HEK293 (cell line): ENCODE measurements around the gene ADRA1B.

Experiments
- CTCF ChIA-PET: fragments of 350-600 bp; formaldehyde crosslinking; extraction: SDS; loops from one replicate; lab custom pipeline; 2021; ENCODE audit warnings: antibody characterized with exemption; lab: Yijun Ruan, JAX
- POLR2A ChIA-PET: fragments of 300-600 bp; formaldehyde crosslinking; extraction: SDS; loops from one replicate; lab custom pipeline; 2020; ENCODE audit warnings: antibody characterized with exemption, inconsistent platforms; lab: Yijun Ruan, JAX
- H3K27ac ChIP-seq: fragments of 200-500 bp; sonication (Bioruptor generic); 2 replicates; pipeline ENCODE4 v1.5.1; 2014; ENCODE audit warnings: low read depth, low read length, control low read depth, inconsistent platforms; ENCODE audit errors: extremely low read depth
- H3K36me3 ChIP-seq, 2 experiments: fragments of 200-500 bp in 1 of 2; sonication (Bioruptor generic) in 1 of 2; 1 replicate in 1 of 2; 2 replicates in 1 of 2; pipeline ENCODE4 v1.5.1; 2014 to 2017; ENCODE audit warnings: inconsistent platforms in 2 of 2, low read length in 2 of 2; ENCODE audit not compliant: control insufficient read depth in 2 of 2, insufficient read depth in 1 of 2
- H3K4me1 ChIP-seq: fragments of 200-500 bp; sonication (Bioruptor generic); 2 replicates; pipeline ENCODE4 v1.5.1; 2014; ENCODE audit warnings: mild to moderate bottlenecking, low read length, inconsistent platforms; ENCODE audit not compliant: control insufficient read depth, insufficient read depth
- H3K4me3 ChIP-seq: 2 replicates; pipeline ENCODE4 v1.5.1; 2011; ENCODE audit warnings: low read depth, mild to moderate bottlenecking, control low read depth, low read length, moderate library complexity
- H3K9me3 ChIP-seq: fragments of 200-500 bp; sonication (Bioruptor generic); 2 replicates; pipeline ENCODE4 v1.5.1; 2014; ENCODE audit warnings: low read depth, low read length, inconsistent platforms; ENCODE audit not compliant: control insufficient read depth, insufficient read depth
- GLIS1 ChIP-seq: fragments of 450-650 bp; formaldehyde crosslinking; IDR thresholded peaks from 2 replicates; pipeline ENCODE4 v1.5.1; 2016; ENCODE audit warnings: missing biosample characterization, missing genetic modification characterization
- KLF16 ChIP-seq: fragments of 450-650 bp; formaldehyde crosslinking; IDR thresholded peaks from 2 replicates; pipeline ENCODE4 v1.5.1; 2017; ENCODE audit warnings: missing biosample characterization, missing genetic modification characterization
- KLF7 ChIP-seq: fragments of 450-650 bp; formaldehyde crosslinking; IDR thresholded peaks from 2 replicates; pipeline ENCODE4 v1.5.1; 2016; ENCODE audit warnings: missing biosample characterization, missing genetic modification characterization, borderline replicate concordance
- KLF8 ChIP-seq: fragments of 450-650 bp; formaldehyde crosslinking; IDR thresholded peaks from 2 replicates; pipeline ENCODE4 v1.5.1; 2016; ENCODE audit warnings: missing biosample characterization, missing genetic modification characterization
- OSR2 ChIP-seq: fragments of 450-650 bp; formaldehyde crosslinking; IDR thresholded peaks from 2 replicates; pipeline ENCODE4 v1.5.1; 2016; ENCODE audit warnings: missing biosample characterization, missing genetic modification characterization
- ZBTB20 ChIP-seq: fragments of 450-650 bp; formaldehyde crosslinking; IDR thresholded peaks from 2 replicates; pipeline ENCODE4 v1.5.1; 2016; ENCODE audit warnings: missing biosample characterization, missing genetic modification characterization
- ZBTB7A ChIP-seq: fragments of 450-650 bp; formaldehyde crosslinking; IDR thresholded peaks from 2 replicates; pipeline ENCODE4 v1.5.1; 2016; ENCODE audit warnings: low read depth, missing biosample characterization, missing genetic modification characterization
- ZFP3 ChIP-seq: fragments of 450-650 bp; formaldehyde crosslinking; IDR thresholded peaks from 2 replicates; pipeline ENCODE4 v1.5.1; 2016; ENCODE audit warnings: low read depth, missing biosample characterization, missing genetic modification characterization
- ZNF138 ChIP-seq: fragments of 450-650 bp; formaldehyde crosslinking; IDR thresholded peaks from 2 replicates; pipeline ENCODE4 v1.5.1; 2016; ENCODE audit warnings: missing biosample characterization, missing genetic modification characterization, borderline replicate concordance
- ZNF248 ChIP-seq: fragments of 450-650 bp; formaldehyde crosslinking; IDR thresholded peaks from 2 replicates; pipeline ENCODE4 v1.5.1; 2017; ENCODE audit warnings: missing biosample characterization, missing genetic modification characterization
- ZNF433 ChIP-seq: fragments of 450-650 bp; formaldehyde crosslinking; IDR thresholded peaks from 2 replicates; pipeline ENCODE4 v1.5.1; 2016; ENCODE audit warnings: missing biosample characterization, missing genetic modification characterization, low read depth
- ZNF585B ChIP-seq: fragments of 450-650 bp; formaldehyde crosslinking; IDR thresholded peaks from 2 replicates; pipeline ENCODE4 v1.5.1; 2016; ENCODE audit warnings: missing biosample characterization, missing genetic modification characterization
- ZXDB ChIP-seq: fragments of 450-650 bp; formaldehyde crosslinking; IDR thresholded peaks from 2 replicates; pipeline ENCODE4 v1.5.1; 2016; ENCODE audit warnings: missing biosample characterization, missing genetic modification characterization
- TF ChIP-seq, protein P1 (sequence below): fragments of 450-650 bp; formaldehyde crosslinking; IDR thresholded peaks from 2 replicates; pipeline ENCODE4 v1.5.1; 2016; ENCODE audit warnings: missing biosample characterization, missing genetic modification characterization

The ADRA1B gene

DNA sequence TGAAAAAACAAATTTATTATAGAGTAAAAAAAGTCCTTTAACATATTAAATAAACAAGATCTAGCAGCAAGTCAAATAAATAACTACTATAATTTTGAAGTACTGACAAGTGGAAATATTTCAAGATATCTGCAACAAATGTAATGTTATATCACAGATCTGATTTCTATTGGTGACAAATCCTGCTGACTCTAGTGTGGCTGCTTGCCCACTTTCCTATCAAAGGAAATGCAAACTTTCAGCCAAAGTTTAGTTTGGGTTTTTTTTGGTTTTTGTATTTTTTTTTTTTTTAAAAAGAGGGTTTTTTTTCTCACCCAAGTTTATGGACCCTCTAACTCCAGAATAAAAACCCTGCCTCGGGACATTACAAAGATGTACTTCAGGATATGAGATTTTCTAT is 12.9 kb downstream of the ADRA1B start:
- peaks cover 11% of the 10 kb centered on the region for H3K4me1 ChIP-seq
- no peaks in the 10 kb centered on the region for H3K9me3 ChIP-seq
- CTCF ChIA-PET: no interaction called here
- no peak overlapping the region for H3K27ac ChIP-seq
- no peak overlapping the region for H3K4me3 ChIP-seq
- POLR2A ChIA-PET: no interaction called here
- TF ChIP-seq ZNF248 (tag by site-specific recombination): no peak
- TF ChIP-seq ZNF138 (tag by site-specific recombination): no peak
- TF ChIP-seq KLF16 (tag by site-specific recombination): no peak
- TF ChIP-seq KLF7 (tag by site-specific recombination): no peak
- no peak for TF ChIP-seq KLF8 (tag by site-specific recombination)
- no peak for TF ChIP-seq ZNF585B (tag by site-specific recombination)
- TF ChIP-seq ZNF433 (tag by site-specific recombination): no peak
- no peak for TF ChIP-seq ZXDB (tag by site-specific recombination)
- H3K36me3 ChIP-seq: no peaks in the 10 kb centered on the region

DNA sequence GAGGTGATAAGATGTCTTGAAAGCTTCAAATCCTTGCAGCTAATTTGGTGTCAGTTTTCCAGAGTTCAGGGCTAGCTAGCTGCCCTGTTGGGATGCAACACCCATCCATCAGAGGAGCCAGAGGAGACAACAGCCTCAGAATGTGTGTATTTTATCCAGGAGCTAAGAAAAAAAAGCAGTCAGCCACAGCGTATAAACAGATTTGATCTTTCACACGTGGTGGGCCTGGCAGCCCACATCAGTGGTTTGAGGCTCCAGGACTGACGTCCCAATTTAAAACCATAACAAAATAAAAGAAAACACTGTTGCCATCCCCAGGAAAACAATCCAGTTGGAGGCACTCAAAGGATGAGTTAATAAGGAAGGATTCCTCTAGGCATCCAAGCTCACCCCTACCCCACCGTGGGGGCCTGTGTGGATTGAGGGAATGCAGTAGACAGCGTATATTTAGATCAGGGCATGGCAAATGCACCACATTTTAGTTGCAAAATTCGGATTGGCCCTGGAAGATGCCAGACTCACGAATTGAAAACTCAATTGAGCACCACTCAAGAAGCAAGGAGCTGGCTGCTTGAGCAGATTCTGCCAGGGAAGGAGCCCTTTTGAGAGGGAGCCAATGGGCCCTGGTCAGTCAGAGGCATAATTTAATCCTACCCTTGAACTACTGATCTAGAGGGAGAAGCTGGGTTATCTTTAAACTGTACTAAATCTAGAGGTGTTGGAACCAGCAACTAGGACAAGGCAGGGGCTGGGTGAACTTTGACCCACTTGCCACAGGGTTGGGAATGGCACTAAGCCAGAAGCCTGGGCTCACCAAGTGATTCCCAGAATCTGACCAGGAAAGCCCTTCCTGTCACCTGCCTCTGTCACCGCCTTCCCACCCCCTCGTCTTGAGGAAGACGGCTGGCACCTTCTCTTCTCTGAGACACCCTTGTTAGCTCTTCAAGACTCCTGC is 17.5 kb downstream of the ADRA1B start:
- TF ChIP-seq ZFP3 (tag by site-specific recombination) (no peak), ZBTB20 (tag by site-specific recombination) (peak; percentile 55; the same call in 1 of the 2 replicates)
- Histone ChIP-seq H3K9me3 (no peaks in the 10 kb centered on the region), H3K4me1 (peaks cover 11% of the 10 kb centered on the region), H3K27ac (no peak overlapping the region), H3K36me3 (no peaks in the 10 kb centered on the region), H3K4me3 (no peak overlapping the region)
- ChIA-PET POLR2A (interaction anchor here (0.9 kb wide), 1 partner anchor 19 kb away, joined by 4 read pairs; no protein-coding TSS in a partner anchor), CTCF (interaction anchor here (0.6 to 2.0 kb wide), 4 partner anchors 43 to 617 kb away, joined by 3 to 12 read pairs (median 4); no protein-coding TSS in a partner anchor)

DNA sequence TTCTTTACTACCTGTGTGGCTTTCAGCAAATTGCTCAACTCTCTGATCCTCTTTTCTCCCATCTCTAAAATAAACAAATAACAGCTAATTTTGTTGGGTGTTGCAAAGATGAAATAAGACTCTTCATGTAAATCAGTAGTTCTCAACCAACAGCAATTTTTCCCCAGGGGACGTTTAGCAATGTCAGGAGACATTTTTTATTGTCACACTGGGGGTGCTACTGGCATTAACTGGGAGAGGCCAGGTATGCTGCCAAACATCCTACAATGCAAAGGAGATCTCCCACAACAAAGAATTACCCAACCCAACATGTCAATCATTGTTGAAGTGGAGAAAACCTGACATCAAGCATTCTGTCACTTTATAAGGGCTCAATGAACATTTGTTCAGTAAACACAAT is 19.7 kb downstream of the ADRA1B start:
- H3K27ac ChIP-seq: no peak overlapping the region
- POLR2A ChIA-PET: no interaction called here
- CTCF ChIA-PET: no interaction called here
- peaks cover 11% of the 10 kb centered on the region for H3K4me1 ChIP-seq
- no peaks in the 10 kb centered on the region for H3K9me3 ChIP-seq
- TF ChIP-seq ZBTB7A (tag by site-specific recombination) (no peak), GLIS1 (peak; percentile 53)
- no peak overlapping the region for H3K4me3 ChIP-seq
- no peaks in the 10 kb centered on the region for H3K36me3 ChIP-seq

DNA sequence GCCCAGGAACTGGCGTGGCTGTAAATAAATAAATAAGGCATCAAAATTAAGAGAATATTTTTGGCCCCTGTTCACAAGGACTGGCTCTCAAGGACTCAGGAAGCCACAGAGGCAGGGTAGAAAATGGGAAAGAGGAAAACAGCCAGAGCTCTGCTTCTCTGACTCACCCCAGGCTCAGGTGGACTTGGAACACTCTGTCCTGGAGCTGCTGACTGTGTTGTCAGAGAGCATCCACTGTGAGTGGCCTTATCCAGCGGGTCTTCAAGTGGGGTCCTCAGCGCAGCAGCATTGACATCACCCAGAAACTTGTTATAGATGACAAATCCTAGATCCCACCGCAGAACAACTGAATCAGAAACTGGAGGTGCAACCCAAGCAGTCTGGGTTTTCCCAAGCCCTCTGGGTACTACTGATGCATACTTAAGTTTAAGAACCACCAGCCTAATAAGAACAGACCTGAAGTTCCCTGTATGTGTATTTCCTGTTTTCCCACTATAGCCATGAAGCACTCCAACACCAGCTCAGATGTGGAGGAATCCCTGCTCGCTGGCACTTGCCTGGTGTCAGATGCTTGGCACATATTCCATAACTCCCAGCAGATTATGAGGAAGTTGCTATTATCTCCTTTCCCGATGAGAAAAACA is 20.5 kb downstream of the ADRA1B start:
- Histone ChIP-seq H3K27ac (no peak overlapping the region), H3K9me3 (no peaks in the 10 kb centered on the region), H3K4me3 (no peak overlapping the region), H3K4me1 (peaks cover 11% of the 10 kb centered on the region), H3K36me3 (no peaks in the 10 kb centered on the region)
- POLR2A ChIA-PET: interaction anchor here (0.6 kb wide), 1 partner anchor 35 kb away, joined by 7 read pairs; no protein-coding TSS in a partner anchor
- CTCF ChIA-PET: interaction anchor here (0.7 kb wide), 1 partner anchor 18 kb away, joined by 3 read pairs; no protein-coding TSS in a partner anchor
- TF ChIP-seq OSR2 (tag by site-specific recombination): no peak
- TF ChIP-seq, protein P1, sequence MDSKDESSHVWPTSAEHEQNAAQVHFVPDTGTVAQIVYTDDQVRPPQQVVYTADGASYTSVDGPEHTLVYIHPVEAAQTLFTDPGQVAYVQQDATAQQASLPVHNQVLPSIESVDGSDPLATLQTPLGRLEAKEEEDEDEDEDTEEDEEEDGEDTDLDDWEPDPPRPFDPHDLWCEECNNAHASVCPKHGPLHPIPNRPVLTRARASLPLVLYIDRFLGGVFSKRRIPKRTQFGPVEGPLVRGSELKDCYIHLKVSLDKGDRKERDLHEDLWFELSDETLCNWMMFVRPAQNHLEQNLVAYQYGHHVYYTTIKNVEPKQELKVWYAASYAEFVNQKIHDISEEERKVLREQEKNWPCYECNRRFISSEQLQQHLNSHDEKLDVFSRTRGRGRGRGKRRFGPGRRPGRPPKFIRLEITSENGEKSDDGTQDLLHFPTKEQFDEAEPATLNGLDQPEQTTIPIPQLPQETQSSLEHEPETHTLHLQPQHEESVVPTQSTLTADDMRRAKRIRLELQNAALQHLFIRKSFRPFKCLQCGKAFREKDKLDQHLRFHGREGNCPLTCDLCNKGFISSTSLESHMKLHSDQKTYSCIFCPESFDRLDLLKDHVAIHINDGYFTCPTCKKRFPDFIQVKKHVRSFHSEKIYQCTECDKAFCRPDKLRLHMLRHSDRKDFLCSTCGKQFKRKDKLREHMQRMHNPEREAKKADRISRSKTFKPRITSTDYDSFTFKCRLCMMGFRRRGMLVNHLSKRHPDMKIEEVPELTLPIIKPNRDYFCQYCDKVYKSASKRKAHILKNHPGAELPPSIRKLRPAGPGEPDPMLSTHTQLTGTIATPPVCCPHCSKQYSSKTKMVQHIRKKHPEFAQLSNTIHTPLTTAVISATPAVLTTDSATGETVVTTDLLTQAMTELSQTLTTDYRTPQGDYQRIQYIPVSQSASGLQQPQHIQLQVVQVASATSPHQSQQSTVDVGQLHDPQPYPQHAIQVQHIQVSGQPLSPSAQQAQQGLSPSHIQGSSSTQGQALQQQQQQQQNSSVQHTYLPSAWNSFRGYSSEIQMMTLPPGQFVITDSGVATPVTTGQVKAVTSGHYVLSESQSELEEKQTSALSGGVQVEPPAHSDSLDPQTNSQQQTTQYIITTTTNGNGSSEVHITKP (tag by site-specific recombination): peak; percentile 45; the same call in 1 of the 2 replicates
